Neural cell (in vitro differentiated cells): ENCODE results near the gene EHD1. TPM values are rescaled to one million over a fixed set of nuclear protein-coding genes. Genes with fewer than 3 reads are reported as not detected.

Source experiments
- H2AFZ ChIP-seq: fragments of 200-600, 300-800 bp; sonication (generic), shearing (Covaris generic); 2 replicates; pipeline ENCODE4 v1.6.0; 2014; ENCODE audit warnings: low read depth, mild to moderate bottlenecking, antibody characterized with exemption, low read length, moderate library complexity
- H3F3A ChIP-seq: fragments of 200-600 bp; shearing (Covaris generic); 2 replicates; pipeline ENCODE4 v1.6.1; 2016; ENCODE audit warnings: mild to moderate bottlenecking, moderate library complexity, mixed read lengths, antibody characterized with exemption, low read length; ENCODE audit not compliant: insufficient read depth, poor library complexity, severe bottlenecking
- H3K27ac ChIP-seq: fragments of 200-600, 300-800 bp; sonication (generic), shearing (Covaris generic); 2 replicates; pipeline ENCODE4 v1.5.1; 2014; ENCODE audit warnings: mild to moderate bottlenecking, low read length, moderate library complexity
- H3K27me3 ChIP-seq: fragments of 300-800, 200-600 bp; sonication (generic), shearing (Covaris generic); 2 replicates; pipeline ENCODE4 v1.6.0; 2014; ENCODE audit warnings: mild to moderate bottlenecking, low read depth, low read length, moderate library complexity; ENCODE audit not compliant: insufficient read depth
- H3K36me3 ChIP-seq: fragments of 300-800, 200-600 bp; sonication (generic), shearing (Covaris generic); 2 replicates; pipeline ENCODE4 v1.5.1; 2014; ENCODE audit warnings: mild to moderate bottlenecking, antibody characterized with exemption, low read length, moderate library complexity; ENCODE audit not compliant: insufficient read depth
- H3K4me2 ChIP-seq: fragments of 300-800, 200-600 bp; sonication (generic), shearing (Covaris generic); 2 replicates; pipeline ENCODE4 v1.6.0; 2014; ENCODE audit warnings: mild to moderate bottlenecking, low read length
- H3K4me3 ChIP-seq: fragments of 300-800, 200-600 bp; sonication (generic), shearing (Covaris generic); 2 replicates; pipeline ENCODE4 v1.5.1; 2014; ENCODE audit warnings: mild to moderate bottlenecking, low read length, moderate library complexity
- H3K79me2 ChIP-seq: fragments of 200-600 bp; shearing (Covaris generic); replicated peaks from 2 replicates; pipeline ENCODE4 v1.6.0; 2014; ENCODE audit warnings: mild to moderate bottlenecking, low read length, moderate library complexity; ENCODE audit not compliant: insufficient read depth
- H3K9ac ChIP-seq: fragments of 300-800, 200-600 bp; sonication (generic), shearing (Covaris generic); 2 replicates; pipeline ENCODE4 v1.6.1; 2016; ENCODE audit warnings: mild to moderate bottlenecking, low read length, mixed read lengths
- H3K9me2 ChIP-seq: fragments of 200-600 bp; shearing (Covaris generic); 2 replicates; pipeline ENCODE4 v1.6.1; 2016; ENCODE audit warnings: mild to moderate bottlenecking, low read length, mixed read lengths; ENCODE audit not compliant: insufficient read depth
- H3K9me3 ChIP-seq: fragments of 200-600, 300-800 bp; sonication (generic), shearing (Covaris generic); 2 replicates; pipeline ENCODE4 v1.6.1; 2016; ENCODE audit warnings: mild to moderate bottlenecking, mixed run types, low read length, moderate library complexity, mixed read lengths
- H4K20me1 ChIP-seq: fragments of 200-600 bp; shearing (Covaris generic); 2 replicates; pipeline ENCODE4 v1.6.1; 2016; ENCODE audit warnings: mild to moderate bottlenecking, mixed run types; ENCODE audit not compliant: insufficient read depth
- CTCF ChIP-seq: fragments of 450-650 bp; IDR thresholded peaks from 2 replicates; pipeline ENCODE4 v1.5.1; 2014; ENCODE audit warnings: antibody characterized with exemption, mild to moderate bottlenecking, moderate library complexity; ENCODE audit not compliant: poor library complexity, severe bottlenecking
- EP300 ChIP-seq: fragments of 450-650 bp; conservative IDR thresholded peaks from 2 replicates; pipeline ENCODE4 v1.6.1; 2014; ENCODE audit warnings: antibody characterized with exemption, mild to moderate bottlenecking, moderate library complexity; ENCODE audit not compliant: poor library complexity, severe bottlenecking
- EZH2 ChIP-seq: fragments of 200-600, 300-800 bp; shearing (Covaris generic), sonication (generic); IDR thresholded peaks from 2 replicates; pipeline ENCODE4 v1.6.1; 2014; ENCODE audit warnings: antibody characterized with exemption, low read length, borderline replicate concordance, mild to moderate bottlenecking; ENCODE audit not compliant: insufficient read depth, poor library complexity, severe bottlenecking
- MXI1 ChIP-seq: fragments of 450-650 bp; conservative IDR thresholded peaks from 2 replicates; pipeline ENCODE4 v1.6.1; 2014; ENCODE audit warnings: antibody characterized with exemption, mild to moderate bottlenecking; ENCODE audit not compliant: poor library complexity, severe bottlenecking
- POLR2AphosphoS5 ChIP-seq: IDR thresholded peaks from 2 replicates; pipeline ENCODE4 v1.6.1; 2012
- RAD21 ChIP-seq: fragments of 450-650 bp; conservative IDR thresholded peaks from 2 replicates; pipeline ENCODE4 v1.6.1; 2014; ENCODE audit warnings: antibody characterized with exemption, mild to moderate bottlenecking, moderate library complexity
- REST ChIP-seq: IDR thresholded peaks from 2 replicates; pipeline ENCODE4 v1.6.1; 2012; ENCODE audit warnings: borderline replicate concordance
- SMC3 ChIP-seq: fragments of 450-650 bp; conservative IDR thresholded peaks from 2 replicates; pipeline ENCODE4 v1.6.1; 2014; ENCODE audit warnings: antibody characterized with exemption, mild to moderate bottlenecking, moderate library complexity; ENCODE audit not compliant: poor library complexity
- TAF1 ChIP-seq: IDR thresholded peaks from 2 replicates; pipeline ENCODE4 v1.6.1; 2012; ENCODE audit warnings: low read depth
- polyA plus RNA-seq: library from polyadenylated mRNA; depleted of rRNA; stranded (reverse); fragments of >200 nt; gene quantifications from 2 replicates; pipeline ENCODE4 v1.2.3, GENCODE V29; 2014

The EHD1 gene
- polyA plus RNA-seq, 1 donor from 2014 or later = 26.4 TPM

GRCh38 chr11:64921384-64921783 is 43.0 kb upstream of the EHD1 start:
- no peaks in the 10 kb centered on the region for H3F3A ChIP-seq
- H3K9ac ChIP-seq = no peak overlapping the region
- no peak overlapping the region for H2AFZ ChIP-seq
- H3K9me3 ChIP-seq = no peaks in the 10 kb centered on the region
- H3K79me2 ChIP-seq = peaks cover 2% of the 10 kb centered on the region
- TF ChIP-seq EZH2 (no peak), REST (no peak), MXI1 (no peak), CTCF (no peak), EP300 (no peak), RAD21 (no peak), TAF1 (no peak), POLR2AphosphoS5 (no peak)
- no peaks in the 10 kb centered on the region for H3K9me2 ChIP-seq
- no peaks in the 10 kb centered on the region for H3K27me3 ChIP-seq
- no peaks in the 10 kb centered on the region for H3K36me3 ChIP-seq
- no peak overlapping the region for H3K4me3 ChIP-seq
- H3K4me2 ChIP-seq = no peak overlapping the region
- H4K20me1 ChIP-seq = no peaks in the 10 kb centered on the region
- H3K27ac ChIP-seq = no peak overlapping the region

- H3K27ac ChIP-seq = no peak overlapping the region
These were observed 41.7 kb upstream of the EHD1 start for GRCh38 chr11:64920124-64920523.

More at GRCh38 chr11:64920124-64920523, 41.7 kb upstream of the EHD1 start:
- Histone ChIP-seq H3K36me3 (no peaks in the 10 kb centered on the region), H3K4me3 (no peak overlapping the region), H3K9me3 (no peaks in the 10 kb centered on the region), H3K79me2 (peaks cover 7% of the 10 kb centered on the region), H3K27me3 (no peaks in the 10 kb centered on the region), H3K4me2 (no peak overlapping the region), H3K9ac (no peak overlapping the region), H3K9me2 (no peaks in the 10 kb centered on the region), H4K20me1 (no peaks in the 10 kb centered on the region), H2AFZ (no peak overlapping the region), H3F3A (no peaks in the 10 kb centered on the region)
- TF ChIP-seq REST (no peak), POLR2AphosphoS5 (no peak), EP300 (no peak), SMC3 (no peak), MXI1 (no peak), RAD21 (no peak), TAF1 (no peak), CTCF (no peak), EZH2 (no peak)
